ENCODE data around the gene CNBD2. TPM values are rescaled to one million over a fixed set of nuclear protein-coding genes. Genes with fewer than 3 reads are reported as not detected.
"Not testable (repeated sequence)": the region's sequence is repeated elsewhere in the genome, so short reads cannot be mapped to it uniquely, and the experiment has no call there.

Gene CNBD2
- total and polyA plus RNA-seq, 5 donors, result 3.4 to 6.0 (median 3.8) TPM

DNA sequence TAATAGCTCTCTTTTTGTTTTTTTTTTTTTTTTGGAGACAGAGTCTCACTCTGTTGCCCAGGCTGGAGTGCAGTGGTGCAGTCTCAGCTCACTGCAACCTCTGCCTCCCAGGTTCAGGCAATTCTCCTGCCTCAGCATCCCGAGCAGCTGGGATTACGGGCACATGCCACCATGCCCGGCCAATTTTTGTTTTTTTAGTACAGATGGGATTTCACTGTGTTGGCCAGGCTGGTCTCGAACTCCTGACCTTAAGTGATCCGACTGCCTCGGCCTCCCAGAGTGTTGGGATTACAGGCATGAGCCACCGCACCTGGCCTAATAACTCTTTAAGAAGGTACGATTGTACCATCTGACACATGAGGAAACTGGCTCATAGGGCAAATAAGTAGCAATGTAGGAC is 28.1 kb downstream of the CNBD2 start:
- not testable (repeated sequence) for H3K27ac ChIP-seq (ENCODE audit: low read length); H3K9me3 ChIP-seq (ENCODE audit: control insufficient read depth, low read length); H3K4me1 ChIP-seq (ENCODE audit: control insufficient read depth, insufficient read depth, low read length); DNase-seq; H3K4me3 ChIP-seq (ENCODE audit: low read length); ATAC-seq; H3K27me3 ChIP-seq (ENCODE audit: control insufficient read depth, insufficient read depth)
- 95% methylated on average over 8 of the region's 8 CpGs for WGBS
- intact Hi-C loops (cut with DNase I), result loop anchor here in 1 of 4 donors (5.0 kb wide), 1 partner anchor 141 kb away; no protein-coding TSS in a partner anchor

DNA sequence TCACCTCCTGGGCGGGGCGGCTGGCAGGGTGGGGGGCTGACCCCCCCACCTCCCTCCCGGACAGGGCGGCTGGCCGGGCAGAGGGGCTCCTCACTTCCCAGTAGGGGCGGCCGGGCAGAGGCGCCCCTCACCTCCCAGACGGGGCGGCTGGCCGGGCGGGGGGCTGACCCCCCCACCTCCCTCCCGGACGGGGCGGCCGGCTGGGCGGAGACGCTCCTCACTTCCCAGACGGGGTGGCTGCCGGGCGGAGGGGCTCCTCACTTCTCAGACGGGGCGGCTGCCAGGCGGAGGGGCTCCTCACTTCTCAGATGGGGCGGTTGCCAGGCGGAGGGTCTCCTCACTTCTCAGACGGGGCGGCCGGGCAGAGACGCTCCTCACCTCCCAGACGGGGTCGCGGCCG is 32.9 kb downstream of the CNBD2 start:
- H3K9me3 ChIP-seq (ENCODE audit: control insufficient read depth, low read length); intact Hi-C loops (cut with DNase I); H3K4me1 ChIP-seq (ENCODE audit: control insufficient read depth, insufficient read depth, low read length); DNase-seq; H3K4me3 ChIP-seq (ENCODE audit: low read length); H3K27me3 ChIP-seq (ENCODE audit: control insufficient read depth, insufficient read depth); H3K27ac ChIP-seq (ENCODE audit: low read length); ATAC-seq: not testable (repeated sequence)
- over 99% methylated on average over 23 of the region's 34 CpGs for WGBS

DNA sequence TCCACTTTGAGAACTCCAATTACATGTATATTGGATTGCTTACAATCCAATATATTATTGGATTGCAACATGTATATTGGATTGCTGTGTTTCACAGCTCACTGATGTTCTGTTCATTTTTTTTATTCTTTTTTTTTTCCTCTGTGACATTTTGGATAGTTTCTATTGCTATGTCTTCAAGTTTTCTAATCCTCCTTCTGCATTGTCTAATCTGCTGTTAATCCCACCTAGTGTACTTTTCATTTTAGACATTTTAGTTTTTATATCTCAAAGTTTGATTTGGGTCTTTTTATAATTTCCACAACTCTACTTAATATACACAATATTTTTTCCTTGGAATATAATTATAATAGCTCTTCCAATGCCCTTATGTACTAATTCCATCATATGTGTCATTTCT is 34.5 kb downstream of the CNBD2 start:
- Histone ChIP-seq H3K4me1 (ENCODE audit: control insufficient read depth, insufficient read depth, low read length) (no peaks in the 10 kb centered on the region), H3K9me3 (ENCODE audit: control insufficient read depth, low read length) (no peaks in the 10 kb centered on the region), H3K27me3 (ENCODE audit: control insufficient read depth, insufficient read depth) (no peaks in the 10 kb centered on the region), H3K4me3 (ENCODE audit: low read length) (no peak overlapping the region), H3K27ac (ENCODE audit: low read length) (no peak overlapping the region)
- ATAC-seq, result no peak
- intact Hi-C loops (cut with DNase I), result no loop called here
- DNase-seq, result no peak

DNA sequence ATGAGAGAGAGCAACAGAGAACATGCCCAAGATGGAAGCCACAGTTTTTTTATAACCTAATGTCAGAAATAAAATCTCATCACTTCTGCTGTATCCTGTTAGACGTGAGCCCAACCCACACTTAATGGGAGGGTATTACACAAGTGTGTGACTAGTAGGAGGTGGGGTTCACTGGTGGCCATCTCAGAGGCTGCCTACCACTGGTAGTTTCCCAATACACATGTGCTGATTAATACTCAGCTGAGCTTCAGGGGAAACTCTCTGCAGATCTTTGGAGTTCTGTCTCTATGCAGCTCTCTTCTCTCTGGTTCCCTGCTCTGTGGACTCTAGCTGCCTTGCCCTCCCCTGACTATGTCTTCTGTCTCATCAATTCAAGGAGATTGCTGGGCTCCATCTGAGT is 35.7 kb downstream of the CNBD2 start:
- intact Hi-C loops (cut with DNase I), result no loop called here
- Histone ChIP-seq H3K4me3 (ENCODE audit: low read length) (no peak overlapping the region), H3K27ac (ENCODE audit: low read length) (no peak overlapping the region), H3K9me3 (ENCODE audit: control insufficient read depth, low read length) (no peaks in the 10 kb centered on the region), H3K4me1 (ENCODE audit: control insufficient read depth, insufficient read depth, low read length) (no peaks in the 10 kb centered on the region), H3K27me3 (ENCODE audit: control insufficient read depth, insufficient read depth) (no peaks in the 10 kb centered on the region)
- DNase-seq, result no peak
- no peak for ATAC-seq
- 75% methylated on average over 1 of the region's 1 CpG for whole genome bisulfite sequencing

DNA sequence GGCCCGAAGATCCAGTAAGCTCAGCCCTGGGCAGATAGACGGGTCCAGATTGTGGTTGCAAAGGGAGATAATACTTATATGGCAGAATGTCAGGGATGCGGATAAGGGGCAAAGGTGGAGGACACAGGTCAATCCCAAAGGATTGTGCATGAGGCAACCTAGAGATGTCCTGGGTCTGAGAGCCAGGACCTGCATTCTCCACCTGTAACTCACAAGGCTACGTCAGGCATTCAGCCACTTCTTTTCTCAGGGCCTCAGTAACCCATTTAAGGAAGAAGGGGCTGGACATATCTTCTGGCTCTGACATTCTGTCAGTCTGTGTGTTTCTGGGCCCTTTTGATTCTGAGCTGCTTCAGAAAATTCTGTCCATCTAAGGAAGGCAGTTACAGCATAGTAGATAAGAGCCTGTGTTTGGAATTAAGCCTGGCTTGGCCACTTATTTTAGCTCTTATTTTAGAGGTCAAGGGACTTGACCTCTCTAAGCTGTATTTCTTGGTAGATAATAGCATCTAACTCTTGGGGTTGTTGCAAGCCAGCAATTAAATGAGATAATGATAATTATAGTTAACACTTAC is 40.2 kb downstream of the CNBD2 start:
- intact Hi-C loops (cut with DNase I), result no loop called here
- WGBS, result 68% methylated on average over 4 of the region's 4 CpGs

DNA sequence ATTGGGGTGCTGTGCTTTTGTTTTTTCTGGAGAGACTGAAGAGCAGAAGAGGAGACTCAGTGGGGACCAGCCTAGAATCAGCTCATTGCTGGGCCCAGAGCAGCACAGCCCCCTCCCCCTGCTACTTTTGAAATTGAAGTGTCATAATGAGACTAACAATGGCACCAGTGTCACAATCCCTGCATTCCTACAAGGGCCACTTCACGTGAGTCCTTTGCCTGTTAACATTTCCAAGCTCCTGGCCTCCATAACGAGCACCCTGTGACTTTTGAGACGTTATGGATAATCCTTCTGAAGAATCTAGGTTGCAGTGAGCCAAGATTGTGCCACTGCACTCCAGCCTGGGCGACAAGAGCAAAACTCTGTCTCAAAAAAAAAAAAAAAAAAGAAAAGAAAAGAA is 41.7 kb downstream of the CNBD2 start:
- intact Hi-C loops (cut with DNase I), result no loop called here
- ATAC-seq (no peak), DNase-seq (no peak)
- 73% methylated on average over 4 of the region's 4 CpGs for WGBS
- H3K27ac ChIP-seq (ENCODE audit: low read length), result no peak overlapping the region
- H3K4me1 ChIP-seq (ENCODE audit: control insufficient read depth, insufficient read depth, low read length), result no peaks in the 10 kb centered on the region
- H3K4me3 ChIP-seq (ENCODE audit: low read length), result no peak overlapping the region
- no peaks in the 10 kb centered on the region for H3K9me3 ChIP-seq (ENCODE audit: control insufficient read depth, low read length)
- no peaks in the 10 kb centered on the region for H3K27me3 ChIP-seq (ENCODE audit: control insufficient read depth, insufficient read depth)

More for the DNA sequence above, 40.2 kb downstream of the CNBD2 start:
- ATAC-seq, result no peak
- Histone ChIP-seq H3K4me3 (ENCODE audit: low read length) (no peak overlapping the region), H3K4me1 (ENCODE audit: control insufficient read depth, insufficient read depth, low read length) (no peaks in the 10 kb centered on the region), H3K27ac (ENCODE audit: low read length) (no peak overlapping the region), H3K27me3 (ENCODE audit: control insufficient read depth, insufficient read depth) (no peaks in the 10 kb centered on the region), H3K9me3 (ENCODE audit: control insufficient read depth, low read length) (no peaks in the 10 kb centered on the region)
- DNase-seq, result no peak

DNA sequence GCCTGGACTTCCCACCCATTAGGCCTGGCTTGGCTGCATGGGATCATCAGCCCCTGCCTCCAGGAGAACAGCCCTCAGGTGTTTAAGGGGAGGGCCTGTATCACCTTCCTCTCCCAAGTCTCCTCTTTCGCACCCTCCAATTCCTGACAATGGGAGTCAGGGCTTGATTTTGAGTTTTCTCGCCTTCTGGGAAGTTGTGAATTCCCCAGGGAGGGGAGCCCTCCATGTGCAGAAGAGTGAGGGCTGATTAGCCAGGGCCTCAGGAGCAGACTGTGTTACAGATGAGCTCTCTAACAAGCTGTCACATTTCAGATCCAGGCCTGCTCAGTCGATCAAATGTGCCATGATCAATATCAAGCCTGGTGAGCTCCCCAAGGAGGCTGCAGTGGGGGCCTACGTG is 42.4 kb downstream of the CNBD2 start:
- Histone ChIP-seq H3K27ac (ENCODE audit: low read length) (no peak overlapping the region), H3K4me3 (ENCODE audit: low read length) (no peak overlapping the region), H3K9me3 (ENCODE audit: control insufficient read depth, low read length) (no peaks in the 10 kb centered on the region), H3K4me1 (ENCODE audit: control insufficient read depth, insufficient read depth, low read length) (no peaks in the 10 kb centered on the region), H3K27me3 (ENCODE audit: control insufficient read depth, insufficient read depth) (no peaks in the 10 kb centered on the region)
- DNase-seq, result no peak
- intact Hi-C loops (cut with DNase I), result no loop called here
- no peak for ATAC-seq
- 65% methylated on average over 4 of the region's 4 CpGs for WGBS

DNA sequence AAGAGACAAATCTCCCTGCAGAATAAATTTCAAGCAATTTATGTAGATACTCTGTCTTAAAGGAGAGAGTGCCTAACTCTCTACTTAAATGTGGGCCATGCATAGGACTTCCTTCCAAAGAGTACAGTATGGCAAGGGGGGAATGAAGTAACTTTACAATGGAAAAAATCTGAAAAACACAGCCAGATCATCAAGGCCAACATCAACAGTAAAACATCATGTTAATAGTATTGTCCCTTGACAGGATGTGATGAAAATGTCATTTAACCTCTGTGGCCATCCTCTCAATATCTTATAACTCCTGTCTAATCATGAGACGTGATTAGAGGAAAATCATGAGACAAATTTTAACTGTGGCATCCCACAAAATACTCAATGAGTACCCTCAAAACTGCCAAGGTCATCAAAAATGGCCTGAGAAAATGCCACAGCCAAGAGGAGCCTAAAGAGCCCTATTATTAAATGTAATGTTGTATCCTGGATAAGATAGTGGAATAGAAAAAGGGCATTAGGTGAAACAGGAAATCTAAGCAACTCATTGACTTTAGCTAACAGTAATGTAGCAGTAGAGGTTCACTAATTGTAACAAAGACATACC is 47.5 kb downstream of the CNBD2 start:
- DNase-seq, result no peak
- H3K27me3 ChIP-seq (ENCODE audit: control insufficient read depth, insufficient read depth), result no peaks in the 10 kb centered on the region
- H3K4me1 ChIP-seq (ENCODE audit: control insufficient read depth, insufficient read depth, low read length), result peaks cover 5% of the 10 kb centered on the region
- intact Hi-C loops (cut with DNase I), result no loop called here
- 88% methylated on average over 1 of the region's 1 CpG for WGBS
- H3K9me3 ChIP-seq (ENCODE audit: control insufficient read depth, low read length), result no peaks in the 10 kb centered on the region
- no peak overlapping the region for H3K4me3 ChIP-seq (ENCODE audit: low read length)
- no peak overlapping the region for H3K27ac ChIP-seq (ENCODE audit: low read length)
- no peak for ATAC-seq

DNA sequence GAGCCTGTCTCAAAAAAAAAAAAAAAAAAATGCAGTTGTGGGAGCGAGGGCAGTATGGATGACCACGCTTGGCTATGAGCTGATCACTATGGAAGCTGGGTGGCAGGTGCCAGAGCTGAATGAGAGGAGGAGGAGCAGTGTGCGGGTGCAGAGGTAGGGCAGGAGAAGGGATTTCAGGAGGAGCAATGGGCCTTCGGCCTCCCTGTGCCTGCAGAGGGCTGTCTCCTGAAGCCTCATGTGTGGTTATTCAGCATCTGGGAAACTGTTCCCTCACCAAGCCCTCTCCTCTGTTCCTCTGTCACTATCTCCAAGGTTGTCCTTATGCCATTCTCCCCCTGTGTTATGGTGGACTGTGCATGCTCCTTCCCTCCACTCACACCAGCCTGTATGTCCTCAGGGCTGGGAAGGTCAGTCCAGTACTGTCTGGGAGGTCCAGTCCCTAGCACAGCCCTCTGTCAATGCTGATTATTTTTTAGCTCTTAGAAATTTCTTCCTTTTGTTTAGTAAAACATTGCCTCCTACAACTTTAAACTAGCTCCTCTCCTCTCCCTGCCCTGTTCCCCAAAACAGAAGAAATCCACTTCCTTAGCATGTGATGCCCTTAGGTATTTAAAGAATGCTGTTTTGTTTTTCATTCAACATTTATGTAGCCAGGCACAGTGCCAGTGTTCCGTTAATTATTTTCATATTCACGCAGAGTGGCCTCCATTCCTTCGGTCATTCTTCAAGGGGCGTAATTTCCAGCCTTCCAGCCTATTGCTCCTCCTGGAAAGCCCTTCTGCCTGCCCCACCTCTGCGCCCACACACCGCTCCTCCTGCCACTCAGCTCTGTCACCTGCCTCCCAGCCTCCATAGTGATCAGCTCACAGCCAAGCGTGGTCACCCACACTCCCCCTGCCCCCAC is 48.9 kb downstream of the CNBD2 start:
- peak; percentile 45 to 51 for ATAC-seq
- Histone ChIP-seq H3K9me3 (ENCODE audit: control insufficient read depth, low read length) (no peaks in the 10 kb centered on the region), H3K27me3 (ENCODE audit: control insufficient read depth, insufficient read depth) (no peaks in the 10 kb centered on the region), H3K4me1 (ENCODE audit: control insufficient read depth, insufficient read depth, low read length) (peaks cover 5% of the 10 kb centered on the region), H3K27ac (ENCODE audit: low read length) (no peak overlapping the region), H3K4me3 (ENCODE audit: low read length) (no peak overlapping the region)
- peak in 1 of 3 donors; percentile 55 for DNase-seq
- 64% methylated on average over 11 of the region's 11 CpGs for WGBS
- intact Hi-C loops (cut with DNase I), result no loop called here

DNA sequence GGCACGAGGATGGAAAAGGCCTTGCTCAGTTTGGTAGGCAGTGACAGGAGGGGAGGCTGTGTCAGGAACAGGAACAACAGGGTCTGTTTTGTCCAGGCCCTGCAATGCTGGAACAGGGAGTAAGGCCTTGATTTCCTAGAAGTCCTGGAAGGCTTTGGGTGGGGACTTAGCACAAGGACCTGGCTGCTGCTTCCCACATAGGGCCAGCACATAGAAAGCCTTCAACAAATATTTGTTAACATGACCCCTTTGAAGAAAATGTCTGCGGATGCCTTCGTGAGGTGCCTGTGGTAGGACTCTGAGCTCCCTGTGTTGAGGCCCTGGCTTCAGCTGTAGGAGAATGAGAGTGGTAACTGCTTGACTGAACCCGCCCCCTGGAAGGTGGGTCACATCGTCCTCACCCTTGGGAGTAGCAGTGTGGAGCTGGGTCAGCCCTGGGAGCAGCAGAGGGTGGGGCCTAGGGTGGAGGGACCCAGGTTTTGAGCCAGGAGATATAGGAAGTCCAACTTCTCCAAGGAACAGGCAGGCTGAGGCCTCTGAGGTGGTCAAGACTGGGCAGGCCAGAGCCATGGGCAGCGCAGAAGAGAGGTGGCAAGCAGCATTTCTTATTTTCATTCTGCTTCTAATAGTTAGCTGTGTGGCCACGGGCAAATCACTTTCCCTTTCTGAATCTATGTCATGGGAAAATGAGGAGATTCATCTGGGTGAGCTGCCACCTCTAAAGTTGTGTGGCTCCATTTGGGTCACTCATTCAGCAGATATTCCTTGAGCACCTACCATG is 50.0 kb downstream of the CNBD2 start:
- Histone ChIP-seq H3K4me3 (ENCODE audit: low read length) (no peak overlapping the region), H3K27ac (ENCODE audit: low read length) (no peak overlapping the region), H3K4me1 (ENCODE audit: control insufficient read depth, insufficient read depth, low read length) (peaks cover 5% of the 10 kb centered on the region), H3K27me3 (ENCODE audit: control insufficient read depth, insufficient read depth) (no peaks in the 10 kb centered on the region), H3K9me3 (ENCODE audit: control insufficient read depth, low read length) (no peaks in the 10 kb centered on the region)
- DNase-seq (no peak), ATAC-seq (no peak)
- WGBS, result 89% methylated on average over 7 of the region's 7 CpGs
- intact Hi-C loops (cut with DNase I), result no loop called here

DNA sequence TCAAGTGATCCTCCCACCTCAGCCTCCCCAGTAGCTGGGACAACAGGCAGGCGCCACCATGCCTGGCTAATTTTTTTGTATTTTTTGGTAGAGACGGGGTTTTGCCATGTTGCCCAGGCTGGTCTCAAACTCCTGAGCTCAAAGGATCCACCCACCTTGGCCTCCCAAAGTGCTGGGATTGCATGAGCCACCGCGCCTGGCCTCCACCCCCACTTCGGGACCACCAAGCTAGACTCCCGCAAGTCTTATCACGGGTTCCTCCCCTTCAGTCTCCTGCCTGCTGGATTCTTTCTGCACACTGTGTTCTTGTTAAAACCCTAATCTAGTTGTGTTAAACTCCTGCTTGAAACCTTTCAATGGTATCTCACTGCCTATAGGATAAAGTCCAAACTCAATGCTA is 57.7 kb downstream of the CNBD2 start:
- not testable (repeated sequence) for H3K27me3 ChIP-seq (ENCODE audit: control insufficient read depth, insufficient read depth)

More for the DNA sequence above, 57.7 kb downstream of the CNBD2 start:
- H3K27ac ChIP-seq (ENCODE audit: low read length); DNase-seq; intact Hi-C loops (cut with DNase I); H3K4me1 ChIP-seq (ENCODE audit: control insufficient read depth, insufficient read depth, low read length); H3K9me3 ChIP-seq (ENCODE audit: control insufficient read depth, low read length); ATAC-seq; H3K4me3 ChIP-seq (ENCODE audit: low read length): not testable (repeated sequence)
- WGBS, result 68% methylated on average over 7 of the region's 7 CpGs
